Inferior parietal cortex (tissue), 1 donor: Measurements from ENCODE around the gene FBXL17.
"Not testable (repeated sequence)": the region's sequence is repeated elsewhere in the genome, so short reads cannot be mapped to it uniquely, and the experiment has no call there.

Experiments
- DNase-seq: peaks from one replicate; pipeline ENCODE4 v3.0.0-alpha.2; 2016; ENCODE audit errors: extremely low spot score

The FBXL17 gene

DNA sequence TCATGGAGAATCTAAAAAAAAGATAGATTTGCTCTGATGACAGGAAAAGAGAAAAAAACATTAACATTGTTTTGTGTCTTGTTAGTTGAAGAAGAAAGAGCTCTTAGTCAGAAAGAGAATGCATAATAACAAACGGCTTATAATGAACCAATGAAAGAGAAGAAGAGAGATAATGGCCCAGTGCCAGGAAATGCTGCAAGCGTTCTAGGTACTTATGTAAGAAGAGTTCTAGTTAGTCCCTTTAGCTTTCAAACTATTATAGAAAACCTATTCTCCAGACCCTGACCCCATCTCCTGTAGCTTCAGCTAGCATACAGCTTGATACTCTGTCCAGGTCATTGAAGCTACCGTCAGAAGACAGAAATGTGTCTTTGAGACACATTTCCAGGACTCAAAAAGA, 70.2 kb downstream of the FBXL17 start:
- DNase-seq: peak; percentile 29

DNA sequence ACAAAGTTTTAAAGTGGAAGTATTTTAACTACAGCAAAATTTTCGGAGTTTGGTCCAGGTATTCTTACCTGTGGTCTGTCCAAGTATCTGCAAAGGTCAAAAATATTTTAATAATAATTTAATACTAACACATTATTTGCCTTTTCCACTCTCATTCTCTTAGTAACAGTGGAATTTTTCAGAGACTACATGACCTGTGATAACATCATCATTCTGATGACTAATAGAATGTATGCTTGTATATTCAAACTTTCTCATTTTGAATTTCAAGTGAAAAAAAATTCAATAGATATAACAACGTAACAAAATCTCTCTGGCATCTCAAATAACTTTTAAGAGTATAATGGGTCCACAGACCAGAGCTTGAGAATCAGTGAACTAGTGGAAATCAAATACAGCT, 78.3 kb downstream of the FBXL17 start:
- DNase-seq: no peak

- no peak for DNase-seq
Observed at GRCh38 chr5:108303086-108303485, 78.8 kb downstream of the FBXL17 start.

DNA sequence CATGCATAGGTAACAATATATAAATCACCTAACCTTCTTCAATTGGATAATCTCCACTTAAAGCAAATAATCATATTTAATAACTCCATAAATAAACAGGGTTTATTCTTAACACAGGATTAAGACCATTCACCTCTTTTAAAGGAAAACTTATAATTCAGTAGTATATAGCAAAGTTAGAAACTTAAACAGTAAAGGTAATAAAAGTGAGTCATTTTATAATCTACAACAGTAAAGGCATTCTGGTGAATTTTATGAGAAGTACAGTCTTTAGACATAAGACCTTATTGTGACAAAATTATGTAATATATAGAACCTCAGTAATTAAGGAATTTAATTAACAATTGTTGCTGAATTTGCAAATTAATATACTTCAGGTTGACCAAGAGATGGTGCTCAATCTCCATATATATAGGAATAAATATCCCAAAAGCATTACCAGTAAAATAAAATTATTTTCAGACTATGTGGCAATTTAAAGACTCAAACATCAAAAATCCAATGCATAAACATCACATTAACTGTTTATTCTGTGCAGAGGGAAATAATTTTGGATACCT, 84.8 kb downstream of the FBXL17 start:
- DNase-seq: no peak

DNA sequence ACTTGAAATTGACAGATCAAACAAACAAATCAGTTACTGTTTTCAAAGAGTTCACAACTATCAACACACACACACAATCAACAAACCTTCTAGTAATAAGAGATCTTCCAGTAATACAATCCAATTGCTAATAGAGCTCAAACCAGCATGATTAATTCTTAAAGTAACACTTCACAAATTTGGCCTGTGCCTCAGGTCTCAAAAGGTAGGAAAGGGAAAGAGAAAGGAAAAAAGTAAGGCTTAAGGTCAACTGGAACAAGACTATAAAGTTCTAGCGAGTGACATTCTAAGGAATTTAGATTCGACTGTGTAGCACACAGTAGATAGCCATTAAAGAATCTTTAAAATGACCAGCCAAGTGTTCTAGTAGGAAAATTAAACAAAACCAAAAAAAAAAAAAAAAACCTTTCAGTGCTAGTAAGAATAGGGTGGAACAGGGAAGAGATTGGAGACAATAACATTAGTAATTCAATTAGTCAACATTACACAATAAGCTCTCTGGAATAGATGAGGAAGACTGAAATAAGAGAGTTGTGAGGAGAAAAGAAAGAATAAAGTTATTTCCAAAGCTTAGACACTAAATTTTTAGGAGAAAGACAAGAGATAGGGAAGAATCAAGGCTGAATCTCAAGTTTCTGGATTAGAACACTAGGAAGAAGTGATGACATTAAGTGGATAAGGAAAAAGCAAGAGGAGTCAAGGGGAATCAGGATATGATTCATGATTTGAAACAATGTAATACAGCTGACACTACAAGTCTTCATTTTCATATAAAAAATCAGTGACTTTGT, 86.1 kb downstream of the FBXL17 start:
- DNase-seq: no peak

DNA sequence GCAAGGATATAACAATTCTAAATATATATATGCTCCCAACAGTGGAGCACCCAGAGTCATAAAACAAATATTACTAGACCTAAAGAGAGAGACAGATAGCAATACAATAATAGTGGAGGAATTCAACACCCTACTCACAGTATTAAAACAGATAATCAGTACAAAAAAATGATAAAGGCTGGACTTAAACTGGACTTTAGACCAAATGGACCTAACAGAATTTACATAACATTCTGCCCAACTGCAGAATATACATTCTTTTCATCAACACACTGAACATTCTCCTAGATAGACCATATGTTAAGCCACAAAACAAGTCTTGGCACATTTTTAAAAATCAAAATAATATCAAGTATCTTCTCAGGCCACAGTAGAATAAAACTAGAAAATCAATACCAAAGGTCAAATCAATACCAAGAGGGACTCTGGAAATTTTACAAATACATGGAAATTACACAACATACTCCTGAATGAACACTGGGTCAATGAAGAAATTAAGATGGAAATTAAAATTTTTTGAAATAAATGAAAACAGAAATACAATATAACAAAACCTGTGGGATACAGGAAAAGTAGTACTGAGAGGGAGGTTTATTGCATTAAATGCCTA, 100.8 kb downstream of the FBXL17 start:
- no peak for DNase-seq

DNA sequence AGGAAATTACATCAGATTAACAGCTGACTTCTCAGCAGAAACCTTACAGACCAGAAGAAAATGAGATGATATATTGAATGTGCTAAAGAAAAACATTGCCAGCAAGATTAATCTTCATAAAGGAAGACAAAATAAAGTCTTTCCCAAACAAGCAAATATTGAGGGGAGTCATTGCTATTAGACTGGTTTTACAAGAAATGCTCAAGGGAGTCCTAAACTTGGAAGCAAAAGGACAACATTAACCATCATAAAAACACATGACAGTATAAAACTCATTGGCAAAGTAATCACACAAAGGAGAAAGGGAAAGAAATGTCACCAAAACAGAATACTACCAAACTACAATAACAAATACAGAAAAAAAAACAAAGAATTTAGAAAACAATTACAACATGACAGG, 101.7 kb downstream of the FBXL17 start:
- DNase-seq: no peak

- no peak for DNase-seq
Observed at GRCh38 chr5:108278285-108279240, 103.3 kb downstream of the FBXL17 start.

- no peak for DNase-seq
Observed at GRCh38 chr5:108276187-108277050, 105.5 kb downstream of the FBXL17 start.

- DNase-seq: not testable (repeated sequence)
Observed at GRCh38 chr5:108274080-108274479, 107.8 kb downstream of the FBXL17 start.

DNA sequence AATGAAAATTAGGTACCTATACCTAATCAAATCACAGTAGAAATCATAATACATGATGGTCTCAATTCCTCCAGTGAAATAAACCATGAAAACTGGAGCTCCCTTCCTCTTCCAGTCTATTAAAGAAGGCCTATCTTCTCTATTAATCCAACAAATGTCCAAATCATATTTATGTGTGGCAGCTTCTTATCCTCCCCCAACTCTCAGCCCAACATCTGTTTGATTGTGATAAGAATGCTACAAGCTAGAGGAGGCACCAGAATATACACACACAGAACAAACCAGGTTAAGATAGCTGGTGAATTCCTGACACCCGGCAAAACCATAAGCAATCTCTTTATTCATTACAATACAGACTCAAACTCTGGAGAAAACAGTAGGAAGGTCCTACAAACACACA, 110.8 kb downstream of the FBXL17 start:
- no peak for DNase-seq

- DNase-seq: no peak
Observed at GRCh38 chr5:108266242-108266641, 115.7 kb downstream of the FBXL17 start.

DNA sequence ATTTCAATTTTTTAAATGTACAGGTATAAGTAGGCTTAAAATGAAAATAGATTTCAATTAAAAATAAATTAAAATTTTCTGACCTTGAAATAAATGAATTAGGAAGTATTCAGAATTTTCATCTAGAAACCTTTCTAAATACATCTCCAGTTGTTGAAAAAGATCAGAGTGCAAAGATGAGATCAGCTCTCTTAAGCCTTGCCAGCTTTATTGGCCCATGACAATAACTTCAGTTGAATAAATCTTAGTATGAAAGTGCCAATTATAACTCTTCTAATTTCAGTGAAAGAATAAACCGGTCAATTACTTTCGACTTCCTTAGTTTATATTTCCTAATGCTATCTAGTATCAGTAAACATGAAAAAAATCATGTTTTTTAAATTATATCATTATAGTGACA, 117.4 kb downstream of the FBXL17 start:
- DNase-seq: no peak

GRCh38 chr5:108263338-108263737, 118.6 kb downstream of the FBXL17 start:
- DNase-seq: no peak

GRCh38 chr5:108260858-108261170, 121.1 kb downstream of the FBXL17 start:
- no peak for DNase-seq

DNA sequence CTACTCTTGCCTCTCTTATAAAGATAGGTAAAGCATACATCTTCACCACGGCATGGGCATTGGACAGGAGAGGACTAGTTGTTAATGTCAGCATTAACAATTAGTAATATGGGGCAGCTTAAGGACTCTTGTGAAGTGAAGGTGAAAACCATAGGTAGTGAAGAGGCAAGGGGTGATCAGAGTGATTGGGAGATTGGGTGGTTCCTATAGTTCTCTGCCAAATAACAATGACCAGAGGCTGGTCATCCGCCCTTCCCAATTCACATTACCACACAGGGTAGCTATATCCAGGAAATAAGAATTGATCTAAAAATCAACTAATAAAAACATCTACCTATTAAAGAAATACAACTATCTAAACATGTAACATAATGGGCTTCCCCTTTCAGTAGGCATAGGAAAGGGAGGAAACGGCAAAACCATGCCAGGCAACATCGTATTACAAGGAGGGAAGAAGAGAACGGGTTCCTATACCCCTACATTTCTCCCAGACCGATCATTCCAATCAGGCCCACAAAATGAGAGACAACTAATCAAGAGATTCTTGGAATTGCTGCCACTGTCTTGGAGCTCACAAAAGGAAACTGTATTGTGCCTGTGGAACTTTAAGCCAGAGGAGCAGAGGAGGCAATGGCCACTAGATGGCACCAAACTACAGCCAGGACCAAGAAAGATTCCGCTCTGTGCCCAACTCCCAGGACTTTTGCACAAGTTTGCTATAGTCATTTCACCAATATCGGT, 121.6 kb downstream of the FBXL17 start:
- peak; percentile 90 for DNase-seq

DNA sequence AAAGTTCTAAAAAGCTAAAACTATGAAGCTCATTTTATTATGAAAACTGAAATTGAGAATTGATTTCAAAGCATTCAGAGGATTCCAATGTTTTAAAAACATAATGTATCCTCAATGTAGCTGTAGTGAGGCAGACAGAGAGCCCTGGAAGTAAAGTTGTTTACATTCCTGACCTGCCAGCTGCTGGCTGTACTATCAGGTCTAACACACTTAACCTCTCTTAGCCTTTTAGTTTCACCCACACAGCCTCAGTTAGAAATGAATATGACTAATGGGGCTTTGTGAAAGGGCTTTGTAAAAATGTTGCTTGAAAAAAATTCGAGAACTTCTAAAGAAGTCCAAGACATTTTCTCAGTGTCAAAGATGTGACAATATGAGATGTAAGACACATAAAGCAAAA, 122.6 kb downstream of the FBXL17 start:
- no peak for DNase-seq

DNA sequence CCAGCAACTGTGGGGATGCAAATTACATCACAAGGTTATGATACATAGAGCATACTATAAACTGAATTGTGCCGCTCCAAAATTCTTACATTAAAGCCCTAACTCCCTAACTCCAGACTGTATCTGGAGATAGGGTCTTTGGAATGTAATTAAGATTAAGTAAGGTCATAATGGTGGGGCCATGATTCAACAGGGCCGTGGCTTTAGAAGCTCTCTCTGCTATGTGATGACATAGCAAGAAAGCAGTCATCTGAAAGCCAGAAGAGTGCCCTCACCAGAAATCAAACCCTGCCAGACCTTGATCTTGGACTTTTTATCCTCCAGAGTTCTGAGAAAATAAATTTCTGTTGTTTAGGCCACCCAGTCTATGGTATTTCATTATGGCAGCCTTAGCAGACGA, 123.9 kb downstream of the FBXL17 start:
- no peak for DNase-seq

- DNase-seq: no peak
Observed at GRCh38 chr5:108255468-108255867, 126.4 kb downstream of the FBXL17 start.

DNA sequence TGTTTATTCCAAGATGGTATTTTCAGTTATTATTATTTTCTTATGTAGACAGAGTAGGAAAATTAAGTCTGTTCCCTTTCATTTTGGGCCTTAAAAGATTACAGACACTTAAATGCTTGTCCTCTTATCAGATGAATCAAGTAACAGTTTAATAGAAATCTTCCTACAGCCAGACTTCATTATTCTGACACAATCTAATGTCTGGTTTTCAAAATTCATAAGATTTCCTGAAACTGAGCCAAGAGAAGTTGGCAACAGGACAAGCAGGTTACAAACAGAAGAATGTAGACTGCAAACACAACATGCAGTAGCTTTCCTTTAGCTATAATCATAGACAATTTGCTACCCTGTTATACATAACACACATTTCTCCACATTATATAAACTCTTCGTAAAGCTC, 130.5 kb downstream of the FBXL17 start:
- no peak for DNase-seq
